NT2/D1 (cell line): ENCODE data around the gene ARHGAP22.

Experiments used
- SUZ12 ChIP-seq: IDR thresholded peaks from 2 replicates; pipeline ENCODE4 v1.6.1; 2011; ENCODE audit not compliant: insufficient read length, insufficient read depth; ENCODE audit errors: extremely low read depth
- ZNF274 ChIP-seq: IDR thresholded peaks from 2 replicates; pipeline ENCODE4 v1.6.1; 2011; ENCODE audit warnings: mild to moderate bottlenecking, low read depth, low read length

DNA sequence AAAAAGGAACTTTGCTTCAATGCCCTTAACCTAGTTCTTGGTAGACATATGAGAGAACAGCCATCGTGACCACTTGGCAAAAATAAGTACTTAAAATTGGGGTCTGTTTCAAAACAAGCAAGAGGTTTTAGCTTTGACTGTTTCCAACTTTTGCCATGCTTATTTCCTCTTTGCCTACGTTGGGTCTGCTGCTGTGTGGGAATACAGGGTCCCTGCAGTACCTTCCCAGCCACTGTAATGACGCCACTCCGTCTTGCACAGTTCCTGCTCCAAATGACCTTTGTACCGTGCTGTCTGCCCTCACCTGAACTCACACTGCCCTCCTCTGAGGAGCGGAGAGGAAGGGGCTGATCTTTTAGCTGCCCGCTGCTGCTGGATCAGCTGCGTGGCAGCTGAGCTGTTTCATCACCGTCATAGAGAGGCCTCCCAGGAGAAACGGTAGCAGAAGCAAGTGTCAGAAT is 165.3 kb downstream of the ARHGAP22 start:
- TF ChIP-seq ZNF274, result no peak
- TF ChIP-seq SUZ12, result no peak
